ENCODE measurements around the gene MIOS.

The MIOS gene

DNA sequence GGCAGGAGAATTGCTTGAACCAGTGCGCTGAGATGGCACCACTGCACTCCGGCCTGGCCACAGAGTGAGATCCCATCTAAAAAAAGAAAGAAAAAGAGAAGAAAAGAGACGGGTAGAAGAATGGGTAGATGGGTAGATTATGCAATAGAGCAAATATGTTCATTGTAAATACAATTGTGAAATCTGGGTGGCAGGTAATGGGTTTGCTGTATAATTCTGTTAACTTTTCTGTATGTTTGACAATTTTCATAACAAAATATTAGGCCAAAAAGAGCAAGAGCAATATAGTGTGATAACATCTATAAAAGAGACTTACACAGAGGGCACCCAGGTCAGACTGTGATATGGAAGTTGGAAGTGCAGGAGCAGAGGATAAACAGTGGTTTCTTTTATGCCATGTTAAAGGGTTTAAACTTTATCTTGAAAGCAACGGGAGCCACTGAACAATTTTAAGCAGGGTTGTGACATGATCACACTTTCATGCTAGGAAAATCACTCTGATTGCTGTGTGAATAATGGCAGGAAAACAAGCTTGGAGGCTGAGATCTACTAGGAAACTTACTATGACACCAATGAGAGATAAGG is 24.3 kb upstream of the MIOS start:
- DNase-seq (ENCODE audit: extremely low read depth, insufficient read length), result no peak
- TF ChIP-seq CTCF (IDR thresholded peaks at IDR 0.05; ENCODE audit: insufficient read depth, low read length, poor library complexity, severe bottlenecking), result no peak
- Histone ChIP-seq H3K36me3 (ENCODE audit: control insufficient read depth, insufficient read depth, low read length) (no peaks in the 10 kb centered on the region), H3K4me3 (replicated peaks; ENCODE audit: low read depth, low read length) (no peak overlapping the region), H3K27me3 (replicated peaks; ENCODE audit: control insufficient read depth, insufficient read depth, low read length) (no peaks in the 10 kb centered on the region)

- Histone ChIP-seq H3K27me3 (replicated peaks; ENCODE audit: control insufficient read depth, insufficient read depth, low read length) (no peaks in the 10 kb centered on the region), H3K36me3 (ENCODE audit: control insufficient read depth, insufficient read depth, low read length) (no peaks in the 10 kb centered on the region), H3K4me3 (replicated peaks; ENCODE audit: low read depth, low read length) (no peak overlapping the region)
- no peak for DNase-seq (ENCODE audit: extremely low read depth, insufficient read length)
- TF ChIP-seq CTCF (IDR thresholded peaks at IDR 0.05; ENCODE audit: insufficient read depth, low read length, poor library complexity, severe bottlenecking), result no peak
Measured at GRCh38 chr7:7548407-7548806, 18.3 kb upstream of the MIOS start.

- Histone ChIP-seq H3K4me3 (replicated peaks; ENCODE audit: low read depth, low read length) (no peak overlapping the region), H3K36me3 (ENCODE audit: control insufficient read depth, insufficient read depth, low read length) (no peaks in the 10 kb centered on the region), H3K27me3 (replicated peaks; ENCODE audit: control insufficient read depth, insufficient read depth, low read length) (no peaks in the 10 kb centered on the region)
- TF ChIP-seq CTCF (IDR thresholded peaks at IDR 0.05; ENCODE audit: insufficient read depth, low read length, poor library complexity, severe bottlenecking), result no peak
- no peak for DNase-seq (ENCODE audit: extremely low read depth, insufficient read length)
Measured at GRCh38 chr7:7550663-7551062, 16.0 kb upstream of the MIOS start.

DNA sequence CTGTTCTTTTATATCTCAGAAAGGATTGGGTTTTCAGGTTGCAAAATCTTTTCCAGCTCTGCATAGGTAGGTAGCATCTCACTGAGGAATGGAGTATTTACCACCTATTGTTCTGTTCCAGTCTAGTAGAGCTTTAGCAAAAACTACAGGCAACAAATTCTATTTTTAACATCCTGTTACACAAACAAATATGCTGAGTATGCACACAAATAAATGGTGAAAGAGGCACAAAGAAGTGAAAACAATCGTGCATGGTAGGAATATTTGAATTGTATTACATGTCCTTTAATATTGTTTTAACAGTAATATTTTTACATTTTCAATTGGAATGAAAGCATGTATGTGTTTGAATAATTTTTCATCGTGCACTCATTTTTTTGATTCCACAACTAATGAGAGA is 14.5 kb upstream of the MIOS start:
- Histone ChIP-seq H3K36me3 (ENCODE audit: control insufficient read depth, insufficient read depth, low read length) (no peaks in the 10 kb centered on the region), H3K27me3 (replicated peaks; ENCODE audit: control insufficient read depth, insufficient read depth, low read length) (no peaks in the 10 kb centered on the region), H3K4me3 (replicated peaks; ENCODE audit: low read depth, low read length) (no peak overlapping the region)
- DNase-seq (ENCODE audit: extremely low read depth, insufficient read length), result no peak
- no peak for TF ChIP-seq CTCF (IDR thresholded peaks at IDR 0.05; ENCODE audit: insufficient read depth, low read length, poor library complexity, severe bottlenecking)

GRCh38 chr7:7553386-7553785 is 13.3 kb upstream of the MIOS start:
- no peak for TF ChIP-seq CTCF (IDR thresholded peaks at IDR 0.05; ENCODE audit: insufficient read depth, low read length, poor library complexity, severe bottlenecking)
- no peak for DNase-seq (ENCODE audit: extremely low read depth, insufficient read length)
- Histone ChIP-seq H3K4me3 (replicated peaks; ENCODE audit: low read depth, low read length) (no peak overlapping the region), H3K36me3 (ENCODE audit: control insufficient read depth, insufficient read depth, low read length) (no peaks in the 10 kb centered on the region), H3K27me3 (replicated peaks; ENCODE audit: control insufficient read depth, insufficient read depth, low read length) (no peaks in the 10 kb centered on the region)

DNA sequence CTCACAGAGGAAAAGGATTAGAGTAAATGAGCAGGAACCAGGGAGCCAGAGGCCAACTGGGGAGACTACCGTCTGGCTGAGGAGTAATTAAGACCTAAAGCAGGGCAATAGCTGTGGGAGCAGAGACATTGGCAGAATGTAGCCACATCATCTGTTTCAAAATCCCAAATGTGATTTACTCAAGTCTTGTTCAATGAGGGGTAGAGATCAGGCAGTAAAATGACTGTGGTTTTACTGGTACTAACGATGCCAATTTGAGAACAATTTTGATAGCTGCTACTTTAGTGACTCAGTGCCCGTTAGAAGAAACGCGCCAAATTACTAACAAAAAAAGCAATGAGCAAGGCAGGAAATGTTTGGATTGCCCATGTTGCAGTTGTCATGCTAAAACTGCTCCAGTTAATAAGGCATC is 12.7 kb upstream of the MIOS start:
- Histone ChIP-seq H3K4me3 (replicated peaks; ENCODE audit: low read depth, low read length) (no peak overlapping the region), H3K27me3 (replicated peaks; ENCODE audit: control insufficient read depth, insufficient read depth, low read length) (no peaks in the 10 kb centered on the region), H3K36me3 (ENCODE audit: control insufficient read depth, insufficient read depth, low read length) (no peaks in the 10 kb centered on the region)
- DNase-seq (ENCODE audit: extremely low read depth, insufficient read length), result no peak
- no peak for TF ChIP-seq CTCF (IDR thresholded peaks at IDR 0.05; ENCODE audit: insufficient read depth, low read length, poor library complexity, severe bottlenecking)

Data from GM06990 (cell line).